Psoas muscle (tissue), 8 donors: ENCODE measurements around the gene KCNH6. TPM values are rescaled to one million over a fixed set of nuclear protein-coding genes. Genes with fewer than 3 reads are reported as not detected.

Source experiments
- ATAC-seq, 4 donors: fragments of 200-7000 bp; cut with Tn5 transposase; one replicate each; pipeline ENCODE4 v1.9.1; 2020; ENCODE audit warnings: moderate library complexity in 3 of 4, mild to moderate bottlenecking in 2 of 4
- DNase-seq, 2 donors: peaks; one replicate each; pipeline ENCODE4 v3.0.0-alpha.2; 2020
- H3K27ac ChIP-seq: fragments of 200-600 bp; one replicate; pipeline ENCODE4 v1.8.0; 2022
- H3K27me3 ChIP-seq, 3 donors: fragments of 200-600 bp in 1 of 3; one replicate each; pipeline versions ENCODE4 v1.6.1 to v1.8.0; 2013 to 2022; ENCODE audit warnings: low read length in 2 of 3, mild to moderate bottlenecking in 2 of 3, moderate library complexity in 1 of 3; ENCODE audit not compliant: insufficient read depth in 3 of 3
- H3K36me3 ChIP-seq, 2 donors: fragments of 200-600 bp in 1 of 2; one replicate each; pipeline versions ENCODE4 v1.6.1 to v1.8.0; 2013 to 2022; ENCODE audit warnings: low read depth in 1 of 2, mild to moderate bottlenecking in 1 of 2, moderate library complexity in 1 of 2; ENCODE audit not compliant: insufficient read depth in 1 of 2
- H3K4me1 ChIP-seq: fragments of 200-600 bp; one replicate; pipeline ENCODE4 v1.8.0; 2022
- H3K4me3 ChIP-seq: fragments of 200-600 bp; one replicate; pipeline ENCODE4 v1.8.0; 2022; ENCODE audit warnings: mild to moderate bottlenecking
- H3K9me3 ChIP-seq: fragments of 200-600 bp; one replicate; pipeline ENCODE4 v1.8.0; 2022
- WGBS, 3 donors: extraction: QIAGEN DNeasy Blood & Tissue Kit; methylation state at CpG; one replicate each; pipeline versions ENCODE4 v1.1.6 to v1.1.7; 2013; 5-methylcytosine and 5-hydroxymethylcytosine counted together
- intact Hi-C, 2 donors: fragments of 100-400 bp; cut with DNase I; formaldehyde crosslinking; loops; one replicate each; pipeline versions ENCODE4 v1.11.0 to v1.14.2; 2022
- polyA plus RNA-seq, 3 donors: library from polyadenylated mRNA; stranded (reverse); fragments of 200-250 nt; gene quantifications; one replicate each; pipeline ENCODE4 v1.2.3, GENCODE V29; 2013
- total RNA-seq, 4 donors: library from RNA; stranded (reverse); fragmentation: NEBNext Ultra II Directional in 2 of 4; extraction: Animal tissue kit (Norgen Biotek cat#: 25700) in 2 of 4; gene quantifications; one replicate each; pipeline versions ENCODE4 v1.2.1 to v1.2.4, GENCODE V29; 2021 to 2023
- TF ChIP-seq, protein P1 (sequence below): fragments of 200-600 bp; IDR thresholded peaks from one replicate; pipeline ENCODE4 v1.8.0; 2022; ENCODE audit warnings: antibody characterized with exemption
- donor health status: healthy with polysubstance abuse.
- donor health status: DM: no; HTN: no; CAD: no; lungs with moderate emphysema.
- donor health status: Bipolar disorder and iron deficiency.
- donor health status: healthy.
- donor health status: DM: yes; HTN: yes; CAD: no.
- donor health status: DM: no; HTN: no; CAD: no.
- donor health status: DM: no; HTN: no; CAD: no.
- donor health status: DM: yes; HTN: yes; CAD: no.

KCNH6 gene
- total and polyA plus RNA-seq, 7 donors = not detected

DNA sequence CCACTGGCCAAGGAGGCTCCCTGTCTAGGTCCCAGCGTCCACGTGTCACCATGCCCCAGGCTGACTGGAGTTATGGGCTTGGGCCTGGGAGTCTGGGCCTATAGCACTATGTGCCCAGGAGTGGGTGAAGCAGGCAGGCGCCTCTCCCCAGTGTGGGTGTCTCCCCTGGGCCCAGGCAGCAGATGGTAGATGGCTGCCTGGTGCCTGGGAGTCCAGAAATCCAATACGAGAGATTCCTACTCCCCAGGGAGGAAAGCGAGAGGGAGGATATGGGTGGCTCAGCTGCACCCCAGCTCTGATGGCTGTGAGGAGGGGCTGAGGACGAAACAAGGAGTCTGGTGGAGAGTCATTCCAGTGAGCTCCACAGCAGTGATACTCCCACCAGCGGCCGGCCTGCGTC is 5.0 kb downstream of the KCNH6 start:
- H3K27me3 ChIP-seq = peaks cover 0 to 21% (median 2%) of the 10 kb centered on the region in 3 donors
- no peaks in the 10 kb centered on the region for H3K36me3 ChIP-seq
- intact Hi-C loops = no loop called here
- H3K27ac ChIP-seq = no peak overlapping the region
- no peaks in the 10 kb centered on the region for H3K4me1 ChIP-seq
- ATAC-seq (no peak), DNase-seq (no peak)
- H3K4me3 ChIP-seq = no peak overlapping the region
- TF ChIP-seq, protein P1, sequence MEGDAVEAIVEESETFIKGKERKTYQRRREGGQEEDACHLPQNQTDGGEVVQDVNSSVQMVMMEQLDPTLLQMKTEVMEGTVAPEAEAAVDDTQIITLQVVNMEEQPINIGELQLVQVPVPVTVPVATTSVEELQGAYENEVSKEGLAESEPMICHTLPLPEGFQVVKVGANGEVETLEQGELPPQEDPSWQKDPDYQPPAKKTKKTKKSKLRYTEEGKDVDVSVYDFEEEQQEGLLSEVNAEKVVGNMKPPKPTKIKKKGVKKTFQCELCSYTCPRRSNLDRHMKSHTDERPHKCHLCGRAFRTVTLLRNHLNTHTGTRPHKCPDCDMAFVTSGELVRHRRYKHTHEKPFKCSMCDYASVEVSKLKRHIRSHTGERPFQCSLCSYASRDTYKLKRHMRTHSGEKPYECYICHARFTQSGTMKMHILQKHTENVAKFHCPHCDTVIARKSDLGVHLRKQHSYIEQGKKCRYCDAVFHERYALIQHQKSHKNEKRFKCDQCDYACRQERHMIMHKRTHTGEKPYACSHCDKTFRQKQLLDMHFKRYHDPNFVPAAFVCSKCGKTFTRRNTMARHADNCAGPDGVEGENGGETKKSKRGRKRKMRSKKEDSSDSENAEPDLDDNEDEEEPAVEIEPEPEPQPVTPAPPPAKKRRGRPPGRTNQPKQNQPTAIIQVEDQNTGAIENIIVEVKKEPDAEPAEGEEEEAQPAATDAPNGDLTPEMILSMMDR = no peak
- H3K9me3 ChIP-seq = no peaks in the 10 kb centered on the region
- WGBS, 3 donors = 70 to 81% (median 78%) methylated on average over 9 of the region's 9 CpGs

DNA sequence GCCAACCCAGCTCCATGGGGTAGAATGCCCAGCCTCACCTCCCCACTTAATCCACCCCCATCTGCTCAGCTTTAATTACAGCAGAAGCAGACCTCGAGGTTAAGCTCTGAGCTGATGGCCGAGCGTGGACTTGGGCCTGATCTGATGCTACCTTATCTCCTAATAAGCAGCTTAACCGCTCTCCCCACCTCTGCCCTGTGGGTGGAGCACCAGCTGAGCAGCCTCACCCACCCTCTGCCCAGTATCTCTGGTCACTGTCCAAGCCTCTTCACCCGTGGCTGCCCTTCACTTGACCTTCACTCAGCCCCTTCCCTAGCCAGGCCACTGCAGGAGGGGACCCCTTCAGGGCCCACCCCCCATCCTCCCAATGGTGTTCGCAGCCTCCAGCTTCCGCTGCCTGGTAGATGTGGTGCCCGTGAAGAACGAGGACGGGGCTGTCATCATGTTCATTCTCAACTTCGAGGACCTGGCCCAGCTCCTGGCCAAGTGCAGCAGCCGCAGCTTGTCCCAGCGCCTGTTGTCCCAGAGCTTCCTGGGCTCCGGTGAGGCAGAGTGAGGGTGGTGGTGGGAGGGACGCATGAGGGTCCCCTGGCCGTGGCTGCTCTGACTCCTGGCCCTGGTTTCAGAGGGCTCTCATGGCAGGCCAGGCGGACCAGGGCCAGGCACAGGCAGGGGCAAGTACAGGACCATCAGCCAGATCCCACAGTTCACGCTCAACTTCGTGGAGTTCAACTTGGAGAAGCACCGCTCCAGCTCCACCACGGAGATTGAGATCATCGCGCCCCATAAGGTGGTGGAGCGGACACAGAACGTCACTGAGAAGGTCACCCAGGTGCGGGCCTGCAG is 6.8 kb downstream of the KCNH6 start:
- peaks cover 0 to 7% (median 2%) of the 10 kb centered on the region in 3 donors for H3K27me3 ChIP-seq
- DNase-seq (peak in 1 of 2 donors; percentile 42), ATAC-seq (no peak)
- no peaks in the 10 kb centered on the region for H3K36me3 ChIP-seq
- H3K4me3 ChIP-seq = no peak overlapping the region
- no peak overlapping the region for H3K27ac ChIP-seq
- 77 to 85% (median 79%) methylated on average over 26 of the region's 26 CpGs for WGBS, 3 donors
- intact Hi-C loops = no loop called here
- no peaks in the 10 kb centered on the region for H3K9me3 ChIP-seq
- TF ChIP-seq, protein P1 = no peak
- H3K4me1 ChIP-seq = no peaks in the 10 kb centered on the region

DNA sequence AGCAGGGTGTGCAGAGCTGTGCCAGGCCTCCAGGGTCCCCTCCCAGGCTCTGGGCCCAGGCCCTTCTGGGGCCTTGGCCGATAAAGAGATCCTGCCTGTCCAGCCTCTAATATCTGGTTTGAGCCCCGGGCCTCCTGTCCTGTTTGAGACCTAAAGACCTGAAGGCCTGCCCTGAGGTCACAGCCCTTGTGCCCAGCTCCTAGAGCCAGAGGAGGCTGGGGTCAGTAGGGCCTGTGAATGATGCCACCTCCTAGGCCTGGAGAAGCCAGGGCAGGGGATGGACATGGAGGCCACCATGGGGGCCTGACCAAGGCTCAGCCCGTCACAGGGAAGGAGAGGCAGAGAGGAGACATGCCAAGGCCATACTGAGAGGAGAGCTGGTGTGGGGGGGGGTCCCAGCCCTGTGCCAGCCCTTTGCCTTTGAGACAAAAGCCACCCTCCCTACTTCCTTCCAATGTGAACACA is 7.4 kb downstream of the KCNH6 start:
- DNase-seq (peak in 1 of 2 donors; percentile 23), ATAC-seq (no peak)
- H3K9me3 ChIP-seq = no peaks in the 10 kb centered on the region
- H3K4me3 ChIP-seq = no peak overlapping the region
- no peaks in the 10 kb centered on the region for H3K4me1 ChIP-seq
- WGBS, 3 donors = 77 to 89% (median 82%) methylated on average over 3 of the region's 3 CpGs
- peaks cover 0 to 7% (median 2%) of the 10 kb centered on the region in 3 donors for H3K27me3 ChIP-seq
- H3K27ac ChIP-seq = no peak overlapping the region
- TF ChIP-seq, protein P1 = no peak
- H3K36me3 ChIP-seq = no peaks in the 10 kb centered on the region
- intact Hi-C loops = no loop called here

DNA sequence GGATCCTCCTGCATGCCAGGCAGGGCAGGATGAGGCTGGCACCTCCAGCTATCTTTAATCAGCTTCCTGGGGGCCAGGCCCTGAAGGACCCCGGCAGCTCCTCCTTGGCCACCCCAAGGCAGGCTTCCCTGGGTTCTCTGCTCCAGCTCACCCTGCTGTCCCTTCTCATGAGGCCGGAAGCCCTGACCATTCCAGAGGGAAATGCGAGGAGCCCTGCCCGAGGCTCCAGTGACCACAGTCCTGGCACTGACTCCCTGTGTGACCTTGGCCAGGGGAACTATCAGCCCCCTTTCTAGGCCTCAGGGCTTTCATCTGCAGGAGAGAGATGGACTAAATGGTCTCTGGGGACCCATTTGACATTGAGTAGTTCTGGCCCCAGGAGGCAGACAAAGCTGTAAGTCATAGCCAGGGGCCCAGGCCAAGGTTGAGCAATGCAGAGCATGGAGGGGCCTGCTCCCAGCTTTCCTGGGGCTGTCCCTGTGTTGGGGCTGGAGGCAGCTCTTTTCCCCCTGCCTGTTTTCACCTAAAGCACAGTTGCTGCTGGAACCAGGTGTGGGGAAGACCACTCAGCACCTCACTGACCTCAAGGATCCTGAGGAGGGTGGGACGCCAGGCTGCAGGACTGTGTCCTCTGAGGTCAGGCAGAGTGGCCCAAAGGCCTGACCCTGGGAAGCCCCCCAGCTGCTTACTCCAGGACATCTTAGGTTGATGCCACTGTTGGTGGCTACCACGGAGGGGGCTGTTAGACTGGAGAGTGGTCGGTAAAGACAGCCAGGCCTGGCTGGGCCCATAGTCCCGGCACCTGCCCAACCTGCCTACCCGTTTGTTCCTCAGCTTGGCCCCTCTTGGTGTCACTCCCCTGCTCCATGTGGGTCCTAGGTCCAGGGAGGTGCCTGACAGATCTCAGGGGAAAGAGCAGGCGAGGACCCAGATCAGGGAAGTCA is 8.1 kb downstream of the KCNH6 start:
- Histone ChIP-seq H3K27ac (no peak overlapping the region), H3K36me3 (no peaks in the 10 kb centered on the region), H3K9me3 (no peaks in the 10 kb centered on the region), H3K4me3 (no peak overlapping the region), H3K4me1 (no peaks in the 10 kb centered on the region), H3K27me3 (peaks cover 0 to 7% (median 2%) of the 10 kb centered on the region in 3 donors)
- 80 to 86% (median 82%) methylated on average over 10 of the region's 10 CpGs for WGBS, 3 donors
- TF ChIP-seq, protein P1 = no peak
- DNase-seq = no peak
- intact Hi-C loops = no loop called here
- ATAC-seq = no peak
